HepG2 (cell line): Measurements from ENCODE around the gene NMNAT1. TPM values are rescaled to one million over a fixed set of nuclear protein-coding genes. Genes with fewer than 3 reads are reported as not detected.

Experiments
- ATF7-NPFF ChIP-seq: sonication (generic); formaldehyde crosslinking; IDR thresholded peaks from 2 replicates; pipeline ENCODE4 v1.8.1; 2023; ENCODE audit warnings: mild to moderate bottlenecking, low read depth, missing genetic modification reagents, moderate library complexity
- CREBL2 ChIP-seq: sonication (generic); formaldehyde crosslinking; IDR thresholded peaks from 2 replicates; pipeline ENCODE4 v1.8.1; 2023; ENCODE audit warnings: missing genetic modification reagents, mild to moderate bottlenecking, borderline replicate concordance
- FOXK1 ChIP-seq: sonication (generic); formaldehyde crosslinking; IDR thresholded peaks from 2 replicates; pipeline ENCODE4 v1.4.0; 2020; ENCODE audit warnings: low read depth, missing genetic modification reagents, borderline replicate concordance
- MAF1 ChIP-seq: sonication (generic); formaldehyde crosslinking; IDR thresholded peaks from 2 replicates; pipeline ENCODE4 v1.5.0; 2020; ENCODE audit warnings: missing genetic modification reagents, borderline replicate concordance
- MXD1 ChIP-seq: sonication (generic); formaldehyde crosslinking; IDR thresholded peaks from 2 replicates; pipeline ENCODE4 v1.4.0; 2020; ENCODE audit warnings: mild to moderate bottlenecking, missing genetic modification reagents
- MYNN ChIP-seq: sonication (generic); formaldehyde crosslinking; IDR thresholded peaks from 2 replicates; pipeline ENCODE4 v1.4.0; 2020; ENCODE audit warnings: mild to moderate bottlenecking, low read depth, missing genetic modification reagents
- NCOA2 ChIP-seq: sonication (generic); formaldehyde crosslinking; IDR thresholded peaks from 2 replicates; pipeline ENCODE4 v1.8.0; 2022; ENCODE audit warnings: inconsistent platforms
- NONO ChIP-seq, 2 experiments: fragments of 450-650 bp in 1 of 2; sonication (generic) in 1 of 2; formaldehyde crosslinking in 1 of 2; IDR thresholded peaks in 1 of 2; conservative IDR thresholded peaks in 1 of 2; 2 replicates each; pipeline versions ENCODE4 v1.6.1 to v1.8.0; 2017 to 2022; ENCODE audit warnings: mild to moderate bottlenecking in 1 of 2, missing genetic modification reagents in 1 of 2, moderate library complexity in 1 of 2
- NR2C2 ChIP-seq: sonication (generic); formaldehyde crosslinking; IDR thresholded peaks from 2 replicates; pipeline ENCODE4 v1.4.0; 2020; ENCODE audit warnings: missing genetic modification reagents, mild to moderate bottlenecking, moderate library complexity, borderline replicate concordance
- RCOR2 ChIP-seq: IDR thresholded peaks from 2 replicates; pipeline ENCODE4 v1.6.1; 2016; ENCODE audit warnings: missing biosample characterization, missing genetic modification reagents
- ZFAT ChIP-seq: sonication (generic); formaldehyde crosslinking; conservative IDR thresholded peaks from 2 replicates; pipeline ENCODE4 v1.8.1; 2023; ENCODE audit warnings: missing genetic modification reagents, inconsistent platforms
- ZNF296 ChIP-seq: sonication (generic); formaldehyde crosslinking; conservative IDR thresholded peaks from 2 replicates; pipeline ENCODE4 v1.5.0; 2020; ENCODE audit warnings: mild to moderate bottlenecking, missing genetic modification reagents
- ZNF33A ChIP-seq: sonication (generic); formaldehyde crosslinking; IDR thresholded peaks from 2 replicates; pipeline ENCODE4 v1.5.1; 2020; ENCODE audit warnings: missing genetic modification reagents, mild to moderate bottlenecking, moderate library complexity, borderline replicate concordance
- ZNF501 ChIP-seq: sonication (generic); formaldehyde crosslinking; IDR thresholded peaks from 2 replicates; pipeline ENCODE4 v1.5.1; 2020; ENCODE audit warnings: mild to moderate bottlenecking, moderate library complexity, missing genetic modification reagents
- ZNF547 ChIP-seq: sonication (generic); formaldehyde crosslinking; IDR thresholded peaks from 2 replicates; pipeline ENCODE4 v1.5.1; 2020; ENCODE audit warnings: mild to moderate bottlenecking, missing genetic modification reagents
- ZNF772 ChIP-seq: sonication (generic); formaldehyde crosslinking; IDR thresholded peaks from 2 replicates; pipeline ENCODE4 v1.5.0; 2020; ENCODE audit warnings: mild to moderate bottlenecking, missing genetic modification reagents
- ZNF775 ChIP-seq: sonication (generic); formaldehyde crosslinking; IDR thresholded peaks from 2 replicates; pipeline ENCODE4 v1.4.0; 2020; ENCODE audit warnings: missing genetic modification reagents, mild to moderate bottlenecking, moderate library complexity, borderline replicate concordance
- ZNF782 ChIP-seq: sonication (generic); formaldehyde crosslinking; IDR thresholded peaks from 2 replicates; pipeline ENCODE4 v1.4.0; 2020; ENCODE audit warnings: missing genetic modification reagents, mild to moderate bottlenecking, borderline replicate concordance
- polyA plus RNA-seq, 8 experiments: library from polyadenylated mRNA; depleted of rRNA in 3 of 8; stranded (reverse) in 7 of 8; unstranded in 1 of 8; fragments of >200 nt; fragmentation: Illumina TruSeq in 4 of 8; extraction: Trizol in 4 of 8; gene quantifications; 2 replicates each; pipeline versions ENCODE4 v1.2.1 to v1.2.3, GENCODE V29; 2011 to 2016; ENCODE audit warnings: low read depth in 4 of 8, missing spikeins in 1 of 8, mixed read lengths in 1 of 8; ENCODE audit not compliant: insufficient read depth in 1 of 8
- total RNA-seq, 5 experiments: library from RNA; depleted of rRNA; stranded (reverse); fragments of >200 nt; fragmentation: Illumina TruSeq; extraction: Trizol; gene quantifications; 2 replicates each; pipeline ENCODE4 v1.2.3, GENCODE V29; 2016; ENCODE audit warnings: low read depth in 1 of 5
- TF ChIP-seq, protein P1 (sequence below): sonication (generic); formaldehyde crosslinking; IDR thresholded peaks from 2 replicates; pipeline ENCODE4 v1.4.0; 2020; ENCODE audit warnings: mild to moderate bottlenecking, missing genetic modification reagents
- TF ChIP-seq, protein P2 (sequence below): sonication (generic); formaldehyde crosslinking; IDR thresholded peaks from 2 replicates; pipeline ENCODE4 v1.4.0; 2020; ENCODE audit warnings: mild to moderate bottlenecking, missing genetic modification reagents
- TF ChIP-seq, protein P3 (sequence below): sonication (generic); formaldehyde crosslinking; IDR thresholded peaks from 2 replicates; pipeline ENCODE4 v1.5.0; 2020; ENCODE audit warnings: mild to moderate bottlenecking, missing genetic modification reagents, borderline replicate concordance
- TF ChIP-seq, protein P4 (sequence below): sonication (generic); formaldehyde crosslinking; IDR thresholded peaks from 2 replicates; pipeline ENCODE4 v1.4.0; 2020; ENCODE audit warnings: low read depth, mild to moderate bottlenecking, missing genetic modification reagents

The NMNAT1 gene
- total and polyA plus RNA-seq, 2 of the 13 experiments (the other 11 are each of a cell fraction or from before 2014, with no cell fraction given): 5.6 to 12.2 TPM

GRCh38 chr1:9910423-9911178, 32.7 kb upstream of the NMNAT1 start (continued):
- TF ChIP-seq, protein P1, sequence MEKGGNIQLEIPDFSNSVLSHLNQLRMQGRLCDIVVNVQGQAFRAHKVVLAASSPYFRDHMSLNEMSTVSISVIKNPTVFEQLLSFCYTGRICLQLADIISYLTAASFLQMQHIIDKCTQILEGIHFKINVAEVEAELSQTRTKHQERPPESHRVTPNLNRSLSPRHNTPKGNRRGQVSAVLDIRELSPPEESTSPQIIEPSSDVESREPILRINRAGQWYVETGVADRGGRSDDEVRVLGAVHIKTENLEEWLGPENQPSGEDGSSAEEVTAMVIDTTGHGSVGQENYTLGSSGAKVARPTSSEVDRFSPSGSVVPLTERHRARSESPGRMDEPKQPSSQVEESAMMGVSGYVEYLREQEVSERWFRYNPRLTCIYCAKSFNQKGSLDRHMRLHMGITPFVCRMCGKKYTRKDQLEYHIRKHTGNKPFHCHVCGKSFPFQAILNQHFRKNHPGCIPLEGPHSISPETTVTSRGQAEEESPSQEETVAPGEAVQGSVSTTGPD (CRISPR knock-in tag): no peak
- TF ChIP-seq CREBL2 (CRISPR knock-in tag) (no peak), ZFAT (CRISPR knock-in tag) (no peak), ZNF772 (no peak; the same call in 1 of the 2 replicates), MXD1 (CRISPR knock-in tag) (peak; percentile 65; the same call in 1 of the 2 replicates), ZNF296 (CRISPR knock-in tag) (no peak), NCOA2 (CRISPR knock-in tag) (no peak), ZNF547 (CRISPR knock-in tag) (no peak), RCOR2 (CRISPR knock-in tag) (no peak), FOXK1 (CRISPR knock-in tag) (0 out of 2 replicates have a peak, but pooled peaks have one; percentile 33), MYNN (no peak), NR2C2 (CRISPR knock-in tag) (no peak), ZNF775 (CRISPR knock-in tag) (no peak), ZNF501 (peak; percentile 80; the same call in 1 of the 2 replicates), MAF1 (CRISPR knock-in tag) (no peak), ATF7-NPFF (CRISPR knock-in tag) (peak; percentile 71; the same call in 1 of the 2 replicates), ZNF782 (CRISPR knock-in tag) (no peak), NONO (IDR thresholded peaks at IDR 0.05) (no peak), NONO (CRISPR knock-in tag; conservative IDR thresholded peaks at IDR 0.05) (no peak), ZNF33A (CRISPR knock-in tag) (no peak)
- TF ChIP-seq, protein P2, sequence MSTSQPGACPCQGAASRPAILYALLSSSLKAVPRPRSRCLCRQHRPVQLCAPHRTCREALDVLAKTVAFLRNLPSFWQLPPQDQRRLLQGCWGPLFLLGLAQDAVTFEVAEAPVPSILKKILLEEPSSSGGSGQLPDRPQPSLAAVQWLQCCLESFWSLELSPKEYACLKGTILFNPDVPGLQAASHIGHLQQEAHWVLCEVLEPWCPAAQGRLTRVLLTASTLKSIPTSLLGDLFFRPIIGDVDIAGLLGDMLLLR (CRISPR knock-in tag): 0 out of 2 replicates have a peak, but pooled peaks have one; percentile 71
- TF ChIP-seq, protein P3, sequence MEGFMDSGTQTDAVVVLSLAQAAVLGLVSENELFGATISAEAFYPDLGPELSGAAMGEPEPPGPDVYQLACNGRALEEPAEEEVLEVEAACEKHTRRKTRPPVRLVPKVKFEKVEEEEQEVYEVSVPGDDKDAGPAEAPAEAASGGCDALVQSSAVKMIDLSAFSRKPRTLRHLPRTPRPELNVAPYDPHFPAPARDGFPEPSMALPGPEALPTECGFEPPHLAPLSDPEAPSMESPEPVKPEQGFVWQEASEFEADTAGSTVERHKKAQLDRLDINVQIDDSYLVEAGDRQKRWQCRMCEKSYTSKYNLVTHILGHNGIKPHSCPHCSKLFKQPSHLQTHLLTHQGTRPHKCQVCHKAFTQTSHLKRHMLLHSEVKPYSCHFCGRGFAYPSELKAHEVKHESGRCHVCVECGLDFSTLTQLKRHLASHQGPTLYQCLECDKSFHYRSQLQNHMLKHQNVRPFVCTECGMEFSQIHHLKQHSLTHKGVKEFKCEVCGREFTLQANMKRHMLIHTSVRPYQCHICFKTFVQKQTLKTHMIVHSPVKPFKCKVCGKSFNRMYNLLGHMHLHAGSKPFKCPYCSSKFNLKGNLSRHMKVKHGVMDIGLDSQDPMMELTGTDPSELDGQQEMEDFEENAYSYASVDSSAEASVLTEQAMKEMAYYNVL (CRISPR knock-in tag): 0 out of 2 replicates have a peak, but pooled peaks have one; percentile 29
- TF ChIP-seq, protein P4, sequence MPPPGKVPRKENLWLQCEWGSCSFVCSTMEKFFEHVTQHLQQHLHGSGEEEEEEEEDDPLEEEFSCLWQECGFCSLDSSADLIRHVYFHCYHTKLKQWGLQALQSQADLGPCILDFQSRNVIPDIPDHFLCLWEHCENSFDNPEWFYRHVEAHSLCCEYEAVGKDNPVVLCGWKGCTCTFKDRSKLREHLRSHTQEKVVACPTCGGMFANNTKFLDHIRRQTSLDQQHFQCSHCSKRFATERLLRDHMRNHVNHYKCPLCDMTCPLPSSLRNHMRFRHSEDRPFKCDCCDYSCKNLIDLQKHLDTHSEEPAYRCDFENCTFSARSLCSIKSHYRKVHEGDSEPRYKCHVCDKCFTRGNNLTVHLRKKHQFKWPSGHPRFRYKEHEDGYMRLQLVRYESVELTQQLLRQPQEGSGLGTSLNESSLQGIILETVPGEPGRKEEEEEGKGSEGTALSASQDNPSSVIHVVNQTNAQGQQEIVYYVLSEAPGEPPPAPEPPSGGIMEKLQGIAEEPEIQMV (CRISPR knock-in tag): no peak
